ENCODE measurements around the gene ST7L.
"Not testable (repeated sequence)": the region's sequence is repeated elsewhere in the genome, so short reads cannot be mapped to it uniquely, and the experiment has no call there.

ST7L gene

GRCh38 chr1:112504001-112504660, 114.8 kb downstream of the ST7L start:
- H3K4me3 Mint-ChIP-seq: no peak overlapping the region
- H3K27ac Mint-ChIP-seq: no peak overlapping the region
- no peaks in the 10 kb centered on the region for H3K36me3 Mint-ChIP-seq (ENCODE audit: low read depth)
- intact Hi-C loops (cut with micrococcal nuclease): loop anchor here (5.0 to 10.0 kb wide), 2 partner anchors 111 to 203 kb away; partner anchors contain the start of genes CAPZA1, RHOC and ST7L
- H3K9me3 Mint-ChIP-seq: no peaks in the 10 kb centered on the region
- peaks cover 12% of the 10 kb centered on the region for H3K4me1 Mint-ChIP-seq (ENCODE audit: low read depth)
- peaks cover 83% of the 10 kb centered on the region for H3K27me3 Mint-ChIP-seq

GRCh38 chr1:112502826-112503225, 116.1 kb downstream of the ST7L start:
- Mint-ChIP-seq H3K4me1 (ENCODE audit: low read depth) (peaks cover 6% of the 10 kb centered on the region), H3K4me3 (no peak overlapping the region), H3K27me3 (peaks cover 83% of the 10 kb centered on the region), H3K36me3 (ENCODE audit: low read depth) (no peaks in the 10 kb centered on the region), H3K9me3 (no peaks in the 10 kb centered on the region), H3K27ac (no peak overlapping the region)
- intact Hi-C loops (cut with micrococcal nuclease): loop anchor here (5.0 to 10.0 kb wide), 2 partner anchors 112 to 204 kb away; partner anchors contain the start of genes CAPZA1, RHOC and ST7L

- Mint-ChIP-seq H3K4me1 (ENCODE audit: low read depth) (peaks cover 5% of the 10 kb centered on the region), H3K27ac (no peak overlapping the region), H3K36me3 (ENCODE audit: low read depth) (no peaks in the 10 kb centered on the region), H3K9me3 (no peaks in the 10 kb centered on the region), H3K4me3 (peak overlapping the region; percentile 58), H3K27me3 (peaks cover 75% of the 10 kb centered on the region)
- intact Hi-C loops (cut with micrococcal nuclease): loop anchor here (5.0 to 10.0 kb wide), 2 partner anchors 113 to 205 kb away; partner anchors contain the start of genes CAPZA1, RHOC and ST7L
These were observed 116.9 kb downstream of the ST7L start for GRCh38 chr1:112501810-112502641.

GRCh38 chr1:112496290-112496689, 122.7 kb downstream of the ST7L start:
- no peak overlapping the region for H3K27ac Mint-ChIP-seq
- no peaks in the 10 kb centered on the region for H3K4me1 Mint-ChIP-seq (ENCODE audit: low read depth)
- peaks cover 3% of the 10 kb centered on the region for H3K36me3 Mint-ChIP-seq (ENCODE audit: low read depth)
- no peak overlapping the region for H3K4me3 Mint-ChIP-seq
- intact Hi-C loops (cut with micrococcal nuclease): no loop called here
- peaks cover 34% of the 10 kb centered on the region for H3K27me3 Mint-ChIP-seq
- no peaks in the 10 kb centered on the region for H3K9me3 Mint-ChIP-seq

DNA sequence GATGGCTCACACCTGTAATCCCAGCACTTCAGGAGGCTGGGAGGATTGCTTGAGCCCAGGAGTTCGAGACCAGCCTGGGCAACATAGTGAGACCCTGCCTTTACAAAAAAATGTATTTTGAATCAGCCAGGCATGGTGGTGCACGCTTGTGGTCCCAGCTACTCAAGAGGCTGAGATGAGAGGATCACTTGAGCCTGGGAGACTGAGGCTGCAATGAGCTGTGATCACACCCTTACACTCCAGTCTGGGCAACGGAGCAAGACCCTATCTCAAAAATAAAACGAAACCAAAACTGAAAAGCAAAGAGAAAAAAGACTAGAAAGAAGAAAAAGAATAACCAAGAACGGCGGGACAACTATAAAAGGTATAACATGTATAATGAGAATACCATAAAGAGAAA, 125.6 kb downstream of the ST7L start:
- peaks cover 17% of the 10 kb centered on the region for H3K27me3 Mint-ChIP-seq
- intact Hi-C loops (cut with micrococcal nuclease): no loop called here
- no peak overlapping the region for H3K27ac Mint-ChIP-seq
- no peak overlapping the region for H3K4me3 Mint-ChIP-seq
- peaks cover 12% of the 10 kb centered on the region for H3K36me3 Mint-ChIP-seq (ENCODE audit: low read depth)
- no peaks in the 10 kb centered on the region for H3K9me3 Mint-ChIP-seq
- H3K4me1 Mint-ChIP-seq (ENCODE audit: low read depth): no peaks in the 10 kb centered on the region

DNA sequence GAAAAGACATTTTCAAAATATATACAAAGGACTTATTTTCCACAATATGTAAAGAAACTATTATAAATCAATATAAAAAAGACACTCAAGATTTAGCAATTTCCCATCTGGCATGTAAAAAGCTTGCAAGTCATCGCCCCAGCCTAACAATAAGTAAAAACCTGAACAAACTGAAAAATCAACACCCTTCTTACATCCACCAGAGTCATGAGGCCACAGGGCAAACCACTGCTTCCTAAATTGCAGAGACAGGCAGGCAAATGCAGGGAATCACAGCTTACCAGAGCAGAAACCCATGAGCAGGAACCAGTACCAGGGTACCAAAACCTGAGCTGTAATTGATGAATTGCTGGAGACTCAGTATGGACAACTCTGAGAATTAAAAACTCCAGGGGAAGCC, 126.9 kb downstream of the ST7L start:
- Mint-ChIP-seq H3K9me3 (no peaks in the 10 kb centered on the region), H3K27ac (no peak overlapping the region), H3K36me3 (ENCODE audit: low read depth) (peaks cover 12% of the 10 kb centered on the region), H3K4me1 (ENCODE audit: low read depth) (no peaks in the 10 kb centered on the region), H3K4me3 (no peak overlapping the region), H3K27me3 (peaks cover 13% of the 10 kb centered on the region)
- intact Hi-C loops (cut with micrococcal nuclease): no loop called here

GRCh38 chr1:112488141-112488540, 130.8 kb downstream of the ST7L start:
- Mint-ChIP-seq H3K36me3 (ENCODE audit: low read depth) (peaks cover 12% of the 10 kb centered on the region), H3K4me3 (no peak overlapping the region), H3K4me1 (ENCODE audit: low read depth) (peaks cover 5% of the 10 kb centered on the region)

GRCh38 chr1:112487686-112488085, 131.3 kb downstream of the ST7L start:
- H3K27ac Mint-ChIP-seq; H3K27me3 Mint-ChIP-seq; H3K4me3 Mint-ChIP-seq; intact Hi-C loops (cut with micrococcal nuclease); H3K9me3 Mint-ChIP-seq; H3K4me1 Mint-ChIP-seq (ENCODE audit: low read depth): not testable (repeated sequence)
- H3K36me3 Mint-ChIP-seq (ENCODE audit: low read depth): peaks cover 12% of the 10 kb centered on the region

More at GRCh38 chr1:112488141-112488540, 130.8 kb downstream of the ST7L start:
- no peak overlapping the region for H3K27ac Mint-ChIP-seq
- no peaks in the 10 kb centered on the region for H3K9me3 Mint-ChIP-seq
- intact Hi-C loops (cut with micrococcal nuclease): no loop called here
- peaks cover 4% of the 10 kb centered on the region for H3K27me3 Mint-ChIP-seq

- H3K36me3 Mint-ChIP-seq (ENCODE audit: low read depth); H3K4me1 Mint-ChIP-seq (ENCODE audit: low read depth); H3K9me3 Mint-ChIP-seq; H3K4me3 Mint-ChIP-seq; H3K27ac Mint-ChIP-seq; H3K27me3 Mint-ChIP-seq; intact Hi-C loops (cut with micrococcal nuclease): not testable (repeated sequence)
These were observed 132.9 kb downstream of the ST7L start for GRCh38 chr1:112486063-112486462.

- peaks cover 8% of the 10 kb centered on the region for H3K27me3 Mint-ChIP-seq
- H3K27ac Mint-ChIP-seq: no peak overlapping the region
- H3K9me3 Mint-ChIP-seq: peaks cover 27% of the 10 kb centered on the region
- no peaks in the 10 kb centered on the region for H3K4me1 Mint-ChIP-seq (ENCODE audit: low read depth)
- H3K4me3 Mint-ChIP-seq: no peak overlapping the region
- H3K36me3 Mint-ChIP-seq (ENCODE audit: low read depth): peaks cover 20% of the 10 kb centered on the region
- intact Hi-C loops (cut with micrococcal nuclease): no loop called here
These were observed 140.6 kb downstream of the ST7L start for GRCh38 chr1:112478314-112478713.

DNA sequence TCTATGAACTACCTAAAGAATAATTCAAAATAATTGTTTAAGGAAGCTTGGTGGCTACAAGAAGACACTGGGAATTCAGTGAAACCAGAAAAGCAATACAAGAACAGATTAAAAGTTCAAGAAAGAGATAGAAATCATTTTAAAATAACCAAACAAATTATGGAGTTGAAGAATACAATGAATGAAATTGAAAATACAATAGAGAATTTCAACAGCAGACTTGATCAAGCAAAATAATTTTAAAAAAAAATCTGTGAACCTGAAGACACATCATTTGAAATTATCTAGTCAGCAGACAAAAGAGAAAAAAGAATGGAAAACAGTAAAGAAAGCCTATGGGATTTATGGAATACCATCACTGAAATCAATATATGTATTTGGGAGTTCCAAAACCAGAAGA, 141.4 kb downstream of the ST7L start:
- intact Hi-C loops (cut with micrococcal nuclease): no loop called here
- peaks cover 11% of the 10 kb centered on the region for H3K27me3 Mint-ChIP-seq
- peaks cover 4% of the 10 kb centered on the region for H3K4me1 Mint-ChIP-seq (ENCODE audit: low read depth)
- peaks cover 20% of the 10 kb centered on the region for H3K36me3 Mint-ChIP-seq (ENCODE audit: low read depth)
- H3K4me3 Mint-ChIP-seq: no peak overlapping the region
- H3K27ac Mint-ChIP-seq: no peak overlapping the region
- H3K9me3 Mint-ChIP-seq: peaks cover 27% of the 10 kb centered on the region
